GM19324 (cell line): ENCODE results near the gene ADD3.
A peak's percentile ranks its signal among the peaks of the same experiment; 100 is the strongest.

ENCODE experiments used
- ATAC-seq: cut with Tn5 transposase; IDR thresholded peaks from one replicate; pipeline ENCODE4 v1.9.1; 2021; ENCODE audit warnings: mild to moderate bottlenecking, moderate library complexity; ENCODE audit not compliant: unreplicated experiment, low FRiP score

ADD3 gene, protein sequence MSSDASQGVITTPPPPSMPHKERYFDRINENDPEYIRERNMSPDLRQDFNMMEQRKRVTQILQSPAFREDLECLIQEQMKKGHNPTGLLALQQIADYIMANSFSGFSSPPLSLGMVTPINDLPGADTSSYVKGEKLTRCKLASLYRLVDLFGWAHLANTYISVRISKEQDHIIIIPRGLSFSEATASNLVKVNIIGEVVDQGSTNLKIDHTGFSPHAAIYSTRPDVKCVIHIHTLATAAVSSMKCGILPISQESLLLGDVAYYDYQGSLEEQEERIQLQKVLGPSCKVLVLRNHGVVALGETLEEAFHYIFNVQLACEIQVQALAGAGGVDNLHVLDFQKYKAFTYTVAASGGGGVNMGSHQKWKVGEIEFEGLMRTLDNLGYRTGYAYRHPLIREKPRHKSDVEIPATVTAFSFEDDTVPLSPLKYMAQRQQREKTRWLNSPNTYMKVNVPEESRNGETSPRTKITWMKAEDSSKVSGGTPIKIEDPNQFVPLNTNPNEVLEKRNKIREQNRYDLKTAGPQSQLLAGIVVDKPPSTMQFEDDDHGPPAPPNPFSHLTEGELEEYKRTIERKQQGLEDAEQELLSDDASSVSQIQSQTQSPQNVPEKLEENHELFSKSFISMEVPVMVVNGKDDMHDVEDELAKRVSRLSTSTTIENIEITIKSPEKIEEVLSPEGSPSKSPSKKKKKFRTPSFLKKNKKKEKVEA

GRCh38 chr10:110007701-110008517 is at the start of gene ADD3:
ADD3 (plus strand) TSS chr10:110007984; CDS start chr10:110100654, 92,670 bp downstream.
- ATAC-seq: peak; percentile 68

GRCh38 chr10:109958059-109958458 is 49.7 kb upstream of the ADD3 start:
- ATAC-seq: no peak

DNA sequence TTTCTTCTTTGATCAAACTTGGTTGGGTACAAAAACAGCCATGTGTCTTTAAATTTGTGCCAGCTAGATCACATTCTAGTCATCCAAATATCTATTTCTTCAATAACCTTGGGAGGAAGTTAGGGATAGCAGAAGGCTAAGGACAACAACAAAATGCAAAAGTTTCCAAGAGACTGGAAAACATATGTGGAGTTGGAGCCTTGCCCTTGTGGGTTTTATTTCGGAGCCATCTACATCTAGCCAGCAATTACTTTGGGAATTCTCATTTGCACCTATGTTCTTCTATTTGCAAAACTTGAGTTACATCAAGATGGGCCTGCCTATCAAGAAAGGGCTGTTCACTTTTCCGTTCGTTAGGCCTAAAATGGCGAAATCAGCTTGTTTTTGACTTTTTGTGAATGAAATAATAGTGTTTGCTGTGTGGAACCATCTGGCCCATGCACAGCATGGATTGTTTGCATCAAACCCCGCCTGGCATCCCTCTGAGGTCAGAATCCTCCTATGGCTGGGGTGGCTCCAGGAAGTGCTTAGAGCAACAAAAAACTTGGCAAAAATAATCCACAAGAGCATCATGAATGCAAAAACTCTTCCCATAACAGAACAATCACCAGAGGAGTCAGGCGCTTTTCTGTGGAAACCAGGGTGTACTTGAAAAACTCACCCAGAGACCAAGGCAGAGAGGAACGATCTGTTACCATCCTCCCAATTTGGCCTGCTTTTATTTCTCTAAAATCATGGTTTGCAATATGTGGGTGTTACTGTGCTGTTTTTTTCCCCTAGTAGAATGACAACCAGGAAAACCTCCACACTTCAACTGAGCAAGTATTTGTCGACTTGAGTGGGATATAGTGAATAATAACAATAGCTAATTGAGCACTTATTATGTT is 48.3 kb upstream of the ADD3 start:
- ATAC-seq: no peak

GRCh38 chr10:109960682-109961081 is 47.1 kb upstream of the ADD3 start:
- ATAC-seq: no peak

DNA sequence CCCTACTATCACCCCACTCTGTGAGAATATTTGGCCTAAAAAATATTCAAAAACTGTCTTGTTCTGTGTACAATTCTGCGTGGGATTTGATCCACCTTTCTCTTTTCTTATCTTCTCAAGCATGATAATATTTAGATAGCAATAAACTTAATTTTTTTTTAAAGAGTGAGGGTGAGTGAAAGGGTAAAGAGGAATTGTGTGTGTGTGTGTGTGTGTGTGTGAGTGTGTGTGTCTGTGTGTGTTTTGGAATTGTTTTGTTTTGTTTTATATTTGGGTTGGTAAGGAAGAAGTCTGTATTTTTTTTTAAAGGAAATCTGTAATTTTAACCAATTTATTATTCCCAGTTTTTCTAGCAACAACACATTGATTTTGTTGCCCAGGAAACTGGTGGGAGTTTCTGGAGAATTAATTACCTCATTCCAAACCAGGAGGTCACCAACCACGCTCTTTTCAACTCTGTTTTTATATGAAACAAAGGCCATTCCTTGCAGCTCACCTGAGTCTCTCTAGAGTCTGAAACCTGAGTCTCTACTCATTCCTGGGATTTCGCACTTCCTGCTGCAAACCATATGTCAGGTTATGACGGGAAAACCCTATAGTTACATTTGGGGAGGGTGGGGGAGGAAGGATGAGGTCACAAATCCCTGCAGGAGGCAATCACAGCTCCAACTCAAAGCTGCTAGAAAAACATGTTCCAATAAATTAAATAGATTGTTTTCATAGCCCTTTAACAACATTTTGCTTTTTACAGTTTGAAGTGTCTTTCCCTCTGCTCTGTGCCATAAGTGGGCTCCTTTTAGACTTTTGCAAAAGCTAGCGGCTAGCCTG is 46.4 kb upstream of the ADD3 start:
- no peak for ATAC-seq

- no peak for ATAC-seq
These were observed 45.5 kb upstream of the ADD3 start for GRCh38 chr10:109962247-109962646.

GRCh38 chr10:109963439-109963838 is 44.3 kb upstream of the ADD3 start:
- no peak for ATAC-seq

- ATAC-seq: no peak
These were observed 43.5 kb upstream of the ADD3 start for GRCh38 chr10:109964318-109964717.

- no peak for ATAC-seq
These were observed 40.6 kb upstream of the ADD3 start for GRCh38 chr10:109966961-109967738.

- ATAC-seq: no peak
These were observed 40.1 kb upstream of the ADD3 start for GRCh38 chr10:109967739-109968088.

DNA sequence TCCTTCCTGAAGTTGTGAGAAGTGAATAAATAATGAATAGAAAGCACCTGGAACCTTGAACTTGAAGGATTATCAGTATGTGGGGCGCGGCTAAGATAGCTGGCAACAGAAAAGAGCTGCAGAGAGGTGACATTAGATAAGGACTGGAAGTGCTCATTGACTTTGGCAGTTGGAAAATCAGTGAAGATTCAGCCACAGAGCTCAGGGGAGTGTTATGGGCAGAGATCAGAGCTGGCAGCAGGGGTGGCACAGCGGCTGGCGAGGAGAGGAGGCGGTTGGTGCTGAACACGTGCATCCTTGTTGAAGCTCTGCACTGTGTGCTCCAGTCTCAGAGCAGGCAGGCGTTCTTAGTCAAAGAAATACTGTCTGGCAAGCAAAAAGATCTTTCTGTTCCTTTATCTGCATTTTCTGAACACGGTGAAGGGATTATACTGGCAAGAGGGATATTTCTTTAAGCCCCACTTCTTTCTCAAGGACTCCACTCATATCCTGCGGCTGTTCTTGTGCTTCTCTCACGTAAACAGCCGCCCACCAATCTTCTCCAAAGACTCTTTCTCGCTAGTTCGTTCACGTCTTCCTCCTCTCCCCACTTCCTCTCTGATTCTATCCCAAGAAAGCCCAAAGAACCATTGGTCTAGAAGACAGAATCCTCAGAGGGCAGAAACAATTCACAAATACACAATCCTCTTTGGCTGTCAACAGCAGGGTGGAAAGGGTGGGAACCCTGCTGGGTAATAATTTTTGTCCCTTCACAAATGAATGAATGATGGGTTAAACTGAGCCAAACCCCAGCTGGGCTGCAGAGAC is 38.6 kb upstream of the ADD3 start:
- ATAC-seq: no peak

DNA sequence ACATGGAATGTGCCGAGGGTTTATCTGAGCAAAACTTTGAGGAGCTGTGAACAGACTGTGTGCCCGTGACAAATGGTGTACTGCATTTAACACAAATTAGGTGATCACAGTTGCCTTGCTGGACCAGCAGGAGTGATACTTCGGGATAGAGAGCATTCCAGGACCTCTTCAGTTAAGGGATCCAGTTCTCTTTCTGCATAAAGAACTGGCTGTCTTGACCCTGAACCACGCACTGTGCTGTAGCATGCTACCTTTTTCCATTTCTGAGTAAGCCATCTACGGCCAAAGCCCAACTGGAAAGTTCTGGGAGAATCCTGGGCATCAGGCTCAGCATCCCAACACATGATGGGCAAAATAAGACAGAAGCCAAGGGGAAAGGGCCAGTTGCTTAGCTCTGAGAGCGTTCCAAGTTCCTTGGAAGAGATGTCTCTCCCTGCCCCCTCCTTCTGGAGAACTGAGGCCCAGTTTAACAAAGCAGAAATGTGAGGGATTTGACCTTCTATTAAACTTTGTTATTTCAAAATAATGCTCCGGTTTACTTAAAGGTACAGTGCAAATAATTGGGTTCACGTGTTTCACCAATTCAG is 37.9 kb upstream of the ADD3 start:
- no peak for ATAC-seq

- no peak for ATAC-seq
These were observed 36.1 kb upstream of the ADD3 start for GRCh38 chr10:109971634-109972033.

DNA sequence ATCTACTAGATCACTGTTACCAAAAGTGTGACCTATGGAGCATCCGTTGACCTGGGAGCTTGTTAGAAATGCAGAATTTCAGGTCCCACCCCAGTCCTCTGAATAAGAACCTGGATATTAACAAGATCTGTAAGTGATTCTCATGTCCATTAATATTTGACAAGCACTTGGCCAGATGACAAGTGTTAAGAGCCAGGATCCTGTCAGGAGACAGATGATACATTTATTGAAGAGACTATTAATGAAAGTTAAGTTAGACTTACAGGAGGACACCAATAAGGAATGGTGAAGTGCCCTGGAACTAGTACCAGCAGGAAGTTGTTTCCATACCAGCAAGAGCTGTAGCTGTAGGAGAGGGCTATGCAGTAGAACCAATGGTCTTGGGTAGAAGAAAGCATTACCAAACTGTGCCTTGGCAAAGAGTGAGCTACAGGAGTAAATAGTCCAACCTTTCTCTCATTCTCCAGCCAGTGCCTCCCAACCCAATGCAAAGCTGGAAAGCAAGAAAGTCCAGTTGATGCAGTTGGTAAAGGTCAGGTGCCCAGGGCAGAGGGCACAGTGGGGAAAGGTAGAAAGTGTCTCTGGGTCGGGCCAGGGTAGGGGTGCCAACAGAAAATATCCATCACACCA is 35.3 kb upstream of the ADD3 start:
- no peak for ATAC-seq

- ATAC-seq: no peak
These were observed 34.4 kb upstream of the ADD3 start for GRCh38 chr10:109973326-109973829.

- ATAC-seq: no peak
These were observed 33.1 kb upstream of the ADD3 start for GRCh38 chr10:109974504-109975191.
